Measurements from ENCODE around the gene KLF2.

Gene KLF2

DNA sequence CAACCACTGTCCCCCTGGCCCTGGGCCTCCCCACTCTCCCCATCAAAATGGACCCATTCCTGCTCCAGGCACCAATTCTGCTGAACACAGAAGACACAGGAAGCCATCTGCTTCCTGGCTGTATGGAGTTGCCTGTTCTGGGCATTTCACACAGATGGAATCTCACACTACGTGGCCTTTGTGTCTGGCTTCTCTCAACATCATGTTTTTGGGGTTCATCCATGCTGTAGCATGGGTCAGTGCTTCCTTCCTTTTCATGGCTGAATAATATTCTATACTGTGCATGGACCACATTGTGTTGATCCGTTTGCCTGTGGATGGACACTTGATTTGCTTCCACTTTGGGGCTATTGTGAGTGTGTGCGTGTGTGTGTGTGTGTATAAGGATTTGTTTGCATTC, 15.0 kb upstream of the KLF2 start:
- no peak for DNase-seq

- peak; percentile 97 for DNase-seq
Observed at GRCh38 chr19:16315825-16316505, 8.7 kb upstream of the KLF2 start.

GRCh38 chr19:16316506-16316882, 8.1 kb upstream of the KLF2 start:
- no peak for DNase-seq

- no peak for DNase-seq
Observed at GRCh38 chr19:16319481-16319880, 5.1 kb upstream of the KLF2 start.

DNA sequence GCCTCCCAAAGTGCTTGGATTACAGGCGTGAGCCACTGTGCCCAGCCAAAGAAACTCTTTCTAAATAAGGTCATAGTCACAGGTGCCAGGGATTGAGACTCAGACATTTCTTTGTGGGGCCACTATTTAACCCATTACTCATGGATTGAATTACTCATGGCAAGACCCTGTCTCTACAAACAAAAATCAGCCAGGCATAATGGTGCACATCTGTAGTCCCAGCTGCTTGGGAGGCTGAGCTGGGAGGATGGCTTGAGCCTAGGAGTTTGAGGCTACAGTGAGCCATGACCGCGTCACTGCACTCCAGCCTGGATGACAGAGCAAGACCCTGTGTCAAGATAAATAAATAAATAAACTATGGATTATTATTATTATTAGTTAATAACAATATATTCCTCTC, 3.6 kb upstream of the KLF2 start:
- DNase-seq, result no peak

DNA sequence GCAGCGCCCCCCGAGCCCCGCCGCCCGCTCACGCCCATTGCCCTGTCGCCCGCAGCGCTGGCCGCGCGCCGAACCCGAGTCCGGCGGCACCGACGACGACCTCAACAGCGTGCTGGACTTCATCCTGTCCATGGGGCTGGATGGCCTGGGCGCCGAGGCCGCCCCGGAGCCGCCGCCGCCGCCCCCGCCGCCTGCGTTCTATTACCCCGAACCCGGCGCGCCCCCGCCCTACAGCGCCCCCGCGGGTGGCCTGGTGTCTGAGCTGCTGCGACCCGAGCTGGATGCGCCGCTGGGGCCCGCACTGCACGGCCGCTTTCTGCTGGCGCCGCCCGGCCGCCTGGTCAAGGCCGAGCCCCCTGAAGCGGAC, 518 bp downstream of the KLF2 start:
- peak; percentile 36 for DNase-seq

DNA sequence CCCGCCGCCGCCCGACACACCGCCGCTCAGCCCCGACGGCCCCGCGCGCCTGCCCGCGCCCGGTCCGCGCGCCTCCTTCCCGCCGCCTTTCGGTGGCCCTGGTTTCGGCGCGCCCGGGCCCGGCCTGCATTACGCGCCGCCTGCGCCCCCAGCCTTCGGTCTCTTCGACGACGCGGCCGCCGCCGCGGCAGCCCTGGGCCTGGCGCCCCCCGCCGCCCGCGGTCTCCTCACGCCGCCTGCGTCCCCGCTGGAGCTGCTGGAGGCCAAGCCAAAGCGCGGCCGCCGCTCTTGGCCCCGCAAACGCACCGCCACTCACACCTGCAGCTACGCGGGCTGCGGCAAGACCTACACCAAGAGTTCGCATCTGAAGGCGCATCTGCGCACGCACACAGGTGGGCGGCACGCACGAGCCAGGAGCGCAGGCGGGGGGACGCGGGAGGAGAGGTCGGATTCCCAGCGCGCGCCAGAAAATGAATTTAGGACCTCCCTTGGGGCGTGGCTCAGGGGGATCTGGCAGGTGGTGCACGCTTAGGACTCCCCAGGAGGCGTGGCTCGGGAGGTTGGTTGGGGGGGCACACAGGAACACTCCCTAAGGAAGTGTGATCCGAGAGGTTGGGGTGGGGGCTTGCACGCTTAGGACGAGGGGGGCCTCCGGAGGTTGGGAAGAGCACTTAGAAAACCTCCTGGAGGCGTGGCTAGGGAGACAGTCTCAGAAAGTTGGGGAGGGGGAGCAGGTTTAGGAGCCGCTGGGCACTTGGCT, 1.2 kb downstream of the KLF2 start:
- DNase-seq, result peak; percentile 47

GRCh38 chr19:16326401-16327168, 2.0 kb downstream of the KLF2 start:
- DNase-seq, result peak; percentile 16

GRCh38 chr19:16327169-16327475, 2.5 kb downstream of the KLF2 start:
- DNase-seq, result no peak

DNA sequence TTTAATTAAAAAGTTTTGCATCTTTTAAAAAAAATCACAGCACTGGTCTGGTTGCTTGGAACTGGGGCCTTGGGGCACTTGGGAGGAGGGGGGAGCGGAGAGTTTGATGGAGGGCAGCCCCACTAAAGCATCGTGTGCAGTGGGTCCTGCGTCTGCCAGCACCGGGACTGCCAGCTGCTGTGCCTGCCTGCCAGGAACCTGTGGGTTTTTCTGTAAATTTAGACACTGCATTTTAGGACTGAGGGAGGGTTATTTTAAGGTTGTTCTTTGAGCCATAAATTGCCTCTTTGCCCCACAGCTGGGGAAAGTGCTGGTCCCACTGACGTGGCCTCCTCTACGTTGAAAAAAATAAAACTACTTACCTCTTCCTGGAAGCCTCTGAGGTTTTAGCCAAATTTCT, 2.9 kb downstream of the KLF2 start:
- DNase-seq, result no peak

GRCh38 chr19:16327911-16328823, 3.5 kb downstream of the KLF2 start:
- peak; percentile 46 for DNase-seq

DNA sequence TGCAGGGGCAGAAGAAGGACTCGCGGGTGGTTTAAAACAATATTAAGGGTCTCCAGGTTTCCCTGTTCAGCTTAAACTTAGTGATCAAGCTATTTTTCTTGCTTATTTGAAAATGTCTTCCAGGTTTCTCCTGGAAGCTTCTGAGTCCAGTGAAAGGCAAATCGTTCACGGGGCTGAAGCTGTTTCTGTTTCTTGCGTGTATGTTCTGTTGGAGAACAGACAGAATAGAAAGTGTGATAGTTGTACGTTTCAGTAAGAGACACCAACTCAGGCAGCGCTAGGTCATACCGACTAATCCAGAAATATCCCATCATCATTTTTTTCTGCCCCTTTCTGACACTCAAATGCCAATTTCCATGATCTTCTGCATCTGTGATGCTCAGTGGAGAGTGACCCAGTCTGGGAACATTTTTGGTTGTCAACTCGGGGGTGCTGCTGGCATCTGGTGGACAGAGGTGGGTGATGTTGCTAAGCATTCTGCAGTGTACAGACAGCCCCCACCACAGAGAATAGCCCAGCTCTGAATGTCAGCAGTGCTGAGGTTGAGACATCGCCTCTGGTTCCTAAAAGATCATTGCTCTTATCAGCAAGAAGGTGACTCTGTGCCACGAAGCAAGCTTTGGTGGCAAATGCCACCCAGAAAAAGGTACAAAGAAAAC, 4.3 kb downstream of the KLF2 start:
- DNase-seq, result peak; percentile 36

DNA sequence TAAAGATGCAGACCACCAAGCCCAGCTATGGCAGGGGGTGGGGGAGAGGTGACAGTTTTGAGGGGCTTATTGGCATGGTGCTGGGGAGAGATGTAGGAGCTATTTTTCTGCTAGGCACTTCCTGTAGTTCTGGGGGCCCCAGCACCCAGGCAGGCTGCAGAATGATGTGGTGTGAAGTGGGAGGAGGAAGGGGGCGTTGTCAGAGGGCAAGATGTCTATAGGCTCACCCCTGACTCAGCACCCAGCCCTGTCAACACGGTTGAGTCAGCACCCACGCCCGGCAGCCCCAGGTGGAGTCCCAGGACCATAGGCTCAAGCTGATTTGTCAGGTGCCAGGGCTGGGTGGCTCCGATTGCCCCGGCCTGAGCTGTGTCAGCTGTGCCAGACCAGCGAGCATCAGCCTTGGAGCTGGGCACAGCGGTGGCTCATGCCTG, 5.8 kb downstream of the KLF2 start:
- DNase-seq, result peak; percentile 93

- DNase-seq, result peak; percentile 34
Observed at GRCh38 chr19:16330806-16331690, 6.4 kb downstream of the KLF2 start.

GRCh38 chr19:16333001-16333586, 8.5 kb downstream of the KLF2 start:
- no peak for DNase-seq

DNA sequence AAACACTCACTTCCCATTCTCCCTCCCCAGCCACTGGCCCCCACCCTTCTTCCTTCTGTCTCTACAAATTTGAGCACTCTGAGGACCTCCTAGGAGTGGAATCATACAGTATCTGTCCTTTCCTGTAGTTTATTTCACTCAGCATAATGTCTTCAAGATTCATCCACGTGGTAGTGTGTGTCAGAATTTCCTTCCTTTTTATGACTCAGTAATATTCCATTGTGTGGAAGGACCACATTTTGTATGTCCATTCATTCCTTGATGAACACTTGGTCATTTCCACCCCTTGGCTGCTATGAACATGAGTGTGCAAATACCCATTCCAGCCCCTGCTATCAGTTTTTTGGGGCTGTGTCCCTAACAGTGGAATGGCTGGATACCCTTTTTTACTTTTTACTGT, 9.8 kb downstream of the KLF2 start:
- no peak for DNase-seq

GRCh38 chr19:16335226-16335625, 10.6 kb downstream of the KLF2 start:
- no peak for DNase-seq

GRCh38 chr19:16336571-16336970, 11.9 kb downstream of the KLF2 start:
- DNase-seq, result peak; percentile 60

DNA sequence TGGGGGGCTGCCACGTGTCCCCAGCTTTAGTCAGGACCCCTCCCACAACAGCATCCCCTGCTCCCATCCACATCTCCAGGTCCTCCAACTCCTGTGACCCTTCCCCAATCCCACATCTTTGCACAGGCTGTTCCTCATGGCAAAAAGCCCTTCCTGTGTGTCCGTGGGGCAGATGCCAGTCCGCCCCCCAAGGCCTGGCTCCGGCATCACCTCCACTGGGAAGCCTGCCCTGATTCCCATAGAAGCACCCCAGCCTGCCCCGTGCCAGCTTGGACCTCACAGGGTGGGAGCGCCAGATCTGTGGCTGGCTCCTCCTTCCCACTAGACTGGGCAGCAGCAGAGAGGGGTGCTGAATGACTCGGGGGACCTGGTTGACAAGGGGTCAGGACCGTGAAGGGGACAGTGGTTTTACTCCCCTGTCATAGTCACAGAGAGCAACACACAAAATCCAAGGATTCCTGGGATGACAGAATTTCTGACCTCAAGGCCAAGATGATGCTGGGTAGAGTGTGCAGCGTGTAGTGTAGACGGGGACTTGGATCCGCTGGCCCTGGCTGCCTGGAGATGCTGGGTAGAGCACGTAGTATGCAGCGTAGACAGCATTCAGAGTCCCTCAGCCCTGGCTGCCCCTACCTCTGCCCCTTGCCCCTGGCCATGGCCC, 13.3 kb downstream of the KLF2 start:
- DNase-seq, result peak; percentile 42
